AG09309 (cell line): ENCODE results near the gene TTPAL.
"Not testable (repeated sequence)": the region's sequence is repeated elsewhere in the genome, so short reads cannot be mapped to it uniquely, and the experiment has no call there.

ENCODE experiments used
- DNase-seq: peaks from one replicate; pipeline ENCODE4 v3.0.0-alpha.2; 2010; ENCODE audit warnings: low read depth
- H3K4me3 ChIP-seq: 2 replicates; pipeline ENCODE4 v1.5.1; 2011; ENCODE audit warnings: mild to moderate bottlenecking, low read depth, low read length, moderate library complexity; ENCODE audit not compliant: control insufficient read depth
- TF ChIP-seq, protein P1 (sequence below): IDR thresholded peaks from 2 replicates; pipeline ENCODE4 v1.5.1; 2011; ENCODE audit warnings: mild to moderate bottlenecking, low read depth, low read length, inconsistent platforms; ENCODE audit not compliant: insufficient read depth, control insufficient read depth; ENCODE audit errors: missing control alignments

The TTPAL gene

GRCh38 chr20:44468044-44468782, 7.5 kb upstream of the TTPAL start:
- TF ChIP-seq, protein P1, sequence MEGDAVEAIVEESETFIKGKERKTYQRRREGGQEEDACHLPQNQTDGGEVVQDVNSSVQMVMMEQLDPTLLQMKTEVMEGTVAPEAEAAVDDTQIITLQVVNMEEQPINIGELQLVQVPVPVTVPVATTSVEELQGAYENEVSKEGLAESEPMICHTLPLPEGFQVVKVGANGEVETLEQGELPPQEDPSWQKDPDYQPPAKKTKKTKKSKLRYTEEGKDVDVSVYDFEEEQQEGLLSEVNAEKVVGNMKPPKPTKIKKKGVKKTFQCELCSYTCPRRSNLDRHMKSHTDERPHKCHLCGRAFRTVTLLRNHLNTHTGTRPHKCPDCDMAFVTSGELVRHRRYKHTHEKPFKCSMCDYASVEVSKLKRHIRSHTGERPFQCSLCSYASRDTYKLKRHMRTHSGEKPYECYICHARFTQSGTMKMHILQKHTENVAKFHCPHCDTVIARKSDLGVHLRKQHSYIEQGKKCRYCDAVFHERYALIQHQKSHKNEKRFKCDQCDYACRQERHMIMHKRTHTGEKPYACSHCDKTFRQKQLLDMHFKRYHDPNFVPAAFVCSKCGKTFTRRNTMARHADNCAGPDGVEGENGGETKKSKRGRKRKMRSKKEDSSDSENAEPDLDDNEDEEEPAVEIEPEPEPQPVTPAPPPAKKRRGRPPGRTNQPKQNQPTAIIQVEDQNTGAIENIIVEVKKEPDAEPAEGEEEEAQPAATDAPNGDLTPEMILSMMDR = no peak
- DNase-seq = no peak
- no peak overlapping the region for H3K4me3 ChIP-seq

- TF ChIP-seq, protein P1 = no peak
- no peak overlapping the region for H3K4me3 ChIP-seq
- no peak for DNase-seq
Observed at GRCh38 chr20:44470327-44470726, 5.3 kb upstream of the TTPAL start.

- no peak overlapping the region for H3K4me3 ChIP-seq
- DNase-seq = peak; percentile 46
- TF ChIP-seq, protein P1 = peak; percentile 74
Observed at GRCh38 chr20:44471481-44471882, 4.2 kb upstream of the TTPAL start.

DNA sequence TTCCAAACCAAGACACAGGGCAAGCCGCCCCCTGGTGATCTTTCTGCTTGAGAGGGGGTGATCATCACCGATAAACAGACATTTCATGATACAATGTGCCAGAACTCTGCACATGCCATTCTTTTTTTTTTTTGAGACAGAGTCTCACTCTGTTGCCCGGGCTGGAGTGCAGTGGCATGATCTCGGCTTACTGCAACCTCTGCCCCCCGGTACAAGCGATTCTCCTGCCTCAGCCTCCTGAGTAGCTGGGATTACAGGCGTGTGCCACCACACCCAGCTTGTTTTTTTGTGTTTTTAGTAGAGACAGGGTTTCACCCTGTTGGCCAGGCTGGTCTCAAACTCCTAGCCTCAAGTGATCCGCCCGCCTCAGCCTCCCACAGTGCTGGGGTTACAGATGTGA, 3.4 kb upstream of the TTPAL start:
- not testable (repeated sequence) for H3K4me3 ChIP-seq, DNase-seq

DNA sequence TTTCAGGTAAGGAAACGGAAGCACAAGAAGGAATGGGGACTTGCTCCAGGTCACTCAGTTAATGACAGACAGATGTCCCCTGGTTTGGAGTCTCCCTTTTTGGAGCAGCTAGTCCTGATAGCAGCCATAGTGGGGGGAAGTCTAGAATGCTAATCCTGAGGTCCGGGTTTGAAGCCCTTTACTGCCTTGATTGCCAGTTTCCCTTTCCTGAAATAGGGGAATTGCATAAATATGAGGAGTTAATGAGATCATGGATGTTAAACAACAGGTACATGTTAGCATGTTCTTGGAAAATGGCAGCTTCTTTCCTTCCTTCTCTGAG, 341 bp upstream of the TTPAL start:
- peak overlapping the region; percentile 73 for H3K4me3 ChIP-seq
- TF ChIP-seq, protein P1 = no peak
- DNase-seq = no peak

GRCh38 chr20:44477151-44477550, 1.5 kb downstream of the TTPAL start:
- TF ChIP-seq, protein P1 = no peak
- no peak overlapping the region for H3K4me3 ChIP-seq
- no peak for DNase-seq

DNA sequence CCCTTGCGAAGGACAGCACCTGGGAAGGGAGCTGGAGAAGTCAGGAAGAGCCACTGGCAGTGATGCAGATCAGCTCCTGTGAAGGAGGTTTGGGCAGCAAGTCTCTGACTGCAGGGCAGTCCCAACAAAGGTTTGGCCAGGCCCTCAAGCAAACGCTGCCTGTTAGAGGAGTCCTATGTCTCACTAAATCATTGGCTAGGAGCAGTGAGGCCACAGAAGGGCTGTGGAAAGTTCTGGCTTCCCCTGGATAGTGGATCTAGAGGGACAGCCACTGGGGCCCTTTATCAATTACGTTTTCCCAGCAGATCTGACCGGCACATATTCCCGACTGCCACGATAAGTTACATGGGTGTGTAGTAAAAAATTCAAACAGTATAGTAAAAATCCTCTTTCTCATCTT, 2.5 kb downstream of the TTPAL start:
- H3K4me3 ChIP-seq = no peak overlapping the region
- TF ChIP-seq, protein P1 = no peak
- no peak for DNase-seq
